ENCODE results near the gene TRIM63.

Gene TRIM63

DNA sequence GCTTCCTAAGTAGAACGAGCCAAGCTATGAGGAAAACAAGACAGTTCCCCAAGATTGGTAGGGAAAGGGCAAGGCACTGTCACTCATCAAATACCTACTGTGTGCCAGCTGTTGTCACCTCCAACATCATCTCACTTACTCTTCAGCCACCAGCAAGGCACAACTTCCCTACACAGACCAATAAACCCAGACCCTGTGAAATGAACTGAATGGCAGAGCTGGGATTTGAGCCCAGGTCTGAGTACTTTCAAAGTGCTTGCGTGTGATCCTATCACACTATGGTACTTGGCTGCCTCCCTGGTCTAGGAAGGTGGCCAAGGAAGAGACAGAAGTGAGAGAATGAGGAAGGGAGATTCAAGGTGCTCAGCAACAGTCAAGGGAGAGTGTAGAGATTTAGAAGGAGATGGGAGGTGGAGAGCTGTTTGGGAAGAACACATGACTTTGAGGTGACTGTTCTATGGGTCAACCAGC is 16.7 kb upstream of the TRIM63 start:
- DNase-seq: no peak

- no peak for DNase-seq
Observed at GRCh38 chr1:26083208-26083607, 15.8 kb upstream of the TRIM63 start.

- DNase-seq: no peak
Observed at GRCh38 chr1:26082020-26082350, 14.6 kb upstream of the TRIM63 start.

DNA sequence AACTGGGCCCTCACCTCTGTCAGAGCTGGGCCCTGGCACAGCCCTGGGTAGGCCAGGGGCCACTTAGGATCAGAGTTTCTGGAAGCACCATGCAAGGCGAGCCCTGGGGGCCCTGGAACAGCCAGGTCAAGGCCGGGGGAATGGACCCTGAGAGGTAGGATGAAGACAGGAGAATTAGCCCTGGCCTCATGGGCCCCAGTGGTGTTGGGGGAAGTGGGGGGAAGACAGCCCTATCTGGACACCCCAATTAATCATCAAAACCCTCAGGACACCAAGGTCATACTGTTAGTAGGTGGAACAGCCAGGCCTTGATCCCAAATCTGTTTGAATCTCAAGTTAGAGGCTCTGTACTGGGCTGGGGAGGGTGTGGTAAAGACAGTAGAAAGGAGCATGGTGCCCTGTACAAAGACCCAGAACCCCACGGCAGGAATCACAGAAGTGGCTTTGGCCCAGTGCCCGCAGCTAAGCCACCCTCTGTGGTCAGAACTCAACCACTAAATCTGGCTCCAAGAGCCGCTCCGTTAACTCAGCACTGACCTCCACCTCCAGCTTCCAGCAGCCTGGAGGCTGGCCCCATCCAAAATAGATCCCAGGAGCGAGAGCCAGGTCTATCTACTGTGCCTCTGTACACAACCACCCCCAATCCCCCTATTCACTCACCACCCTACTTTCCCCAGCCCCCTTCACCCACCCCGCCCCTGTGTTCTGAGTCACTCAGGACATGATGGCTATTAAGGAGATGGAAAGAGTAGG is 14.0 kb upstream of the TRIM63 start:
- no peak for DNase-seq

- no peak for DNase-seq
Observed at GRCh38 chr1:26079960-26080814, 12.8 kb upstream of the TRIM63 start.

DNA sequence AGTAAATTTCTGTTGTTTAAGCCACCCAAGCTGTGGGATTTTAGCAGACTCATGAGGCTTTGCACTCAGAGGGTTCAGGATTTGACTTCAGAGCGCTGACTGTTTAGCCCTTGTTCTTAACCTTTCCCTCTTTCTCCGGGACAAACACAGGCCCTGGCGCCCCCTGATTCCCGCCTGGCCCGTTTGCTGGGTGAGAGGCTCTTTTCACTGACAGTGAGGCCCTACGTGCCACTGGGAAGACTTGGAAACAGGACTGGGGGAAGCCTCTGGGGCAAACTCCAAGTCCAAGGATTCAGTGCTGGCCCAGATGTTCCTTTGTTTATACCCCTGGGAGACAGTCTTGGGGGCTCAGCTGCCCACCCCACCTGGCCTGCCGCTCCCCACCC is 11.7 kb upstream of the TRIM63 start:
- DNase-seq: peak; percentile 39

DNA sequence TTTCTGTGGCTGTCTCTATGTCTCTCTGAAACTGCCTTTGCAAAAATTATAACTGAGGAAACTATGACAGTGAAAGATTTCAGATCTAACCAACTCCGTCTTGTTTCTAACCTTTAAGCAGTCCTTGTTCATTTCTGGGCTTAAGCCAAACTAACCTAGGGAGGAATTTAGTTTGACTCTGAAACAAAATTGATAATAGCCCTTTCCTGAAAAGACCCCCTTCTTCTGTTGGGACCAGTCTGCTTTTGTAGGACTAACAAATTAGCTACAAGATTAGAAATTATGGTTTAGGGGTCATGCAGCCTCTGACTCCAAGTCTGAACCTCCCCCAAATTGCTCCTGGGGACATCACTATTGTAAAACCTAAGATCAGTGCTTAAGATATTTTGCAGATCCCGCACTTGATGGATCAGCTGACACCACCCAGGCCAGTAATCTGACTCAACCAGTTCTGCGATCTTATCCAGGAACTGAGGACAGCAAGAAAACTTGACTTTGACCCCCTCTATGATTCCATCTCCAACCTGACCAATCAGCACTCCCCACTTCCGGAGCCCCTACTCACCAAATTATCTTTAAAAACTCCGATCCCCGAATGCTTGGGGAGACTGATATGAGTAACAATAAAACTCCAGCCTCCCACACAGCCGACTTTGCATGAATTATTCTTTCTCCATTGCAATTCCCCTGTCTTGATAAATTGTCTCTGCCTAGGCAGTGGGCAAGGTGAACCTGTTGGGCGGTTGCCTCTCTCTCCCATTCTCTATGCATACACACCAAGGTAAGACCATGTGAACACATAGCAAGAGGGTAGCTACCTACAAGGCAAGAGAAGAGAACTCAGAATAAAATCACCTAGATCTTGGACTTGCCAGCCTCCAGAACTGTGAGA is 11.1 kb upstream of the TRIM63 start:
- no peak for DNase-seq

- DNase-seq: no peak
Observed at GRCh38 chr1:26077524-26077923, 10.1 kb upstream of the TRIM63 start.

DNA sequence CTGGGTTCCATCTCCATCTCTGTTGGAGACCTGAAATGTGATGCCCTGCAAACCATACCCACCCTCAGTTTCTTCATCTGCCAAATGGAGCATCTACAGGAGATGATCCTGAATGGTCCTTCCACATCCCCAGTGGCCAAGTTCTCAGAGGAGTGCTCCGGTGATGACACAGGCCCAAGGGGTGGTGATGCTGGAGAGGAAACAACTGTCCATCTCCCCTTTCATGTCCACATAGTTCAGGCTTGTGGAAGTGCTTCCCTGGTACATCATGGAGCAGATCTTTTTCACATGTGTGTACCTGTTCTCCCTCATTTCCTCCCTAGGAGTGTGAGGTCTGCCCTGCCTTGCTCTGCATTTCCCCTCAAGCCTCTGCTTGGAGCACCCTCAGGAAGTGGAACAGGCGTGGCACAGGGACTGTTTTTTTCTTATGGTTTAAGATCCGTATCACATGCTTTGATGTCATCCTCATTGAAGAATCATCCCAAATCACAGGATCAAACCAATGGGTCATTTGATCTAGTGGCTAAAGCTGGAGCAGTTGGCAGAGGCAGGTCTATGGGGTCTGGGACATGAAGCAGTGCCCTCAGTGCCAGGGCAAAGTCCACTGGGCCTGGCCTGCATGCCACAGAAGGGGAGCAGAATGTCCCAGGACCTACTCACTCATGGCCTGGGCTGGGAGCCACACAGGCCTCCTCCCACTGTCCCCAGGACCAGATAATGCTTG is 8.2 kb upstream of the TRIM63 start:
- no peak for DNase-seq

DNA sequence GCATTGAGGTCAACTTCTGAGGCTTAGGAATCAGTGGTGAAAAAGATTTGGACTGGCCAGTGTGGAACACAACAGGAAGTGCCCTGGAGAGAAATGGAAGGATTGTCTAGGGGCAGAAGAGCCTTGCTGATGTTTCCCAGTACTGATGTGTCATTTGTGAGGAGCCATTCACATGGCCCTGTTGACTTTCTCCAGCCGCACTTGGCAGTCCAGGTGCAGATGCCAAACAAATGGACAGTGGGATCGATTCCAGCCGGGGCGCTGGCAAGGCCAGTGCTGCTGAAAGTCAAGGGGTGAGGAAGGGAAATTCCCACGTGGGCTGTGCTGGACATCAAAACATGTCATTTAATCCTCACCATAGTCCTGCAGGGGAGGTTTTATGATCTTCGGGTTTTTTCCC is 4.9 kb upstream of the TRIM63 start:
- DNase-seq: no peak

- no peak for DNase-seq
Observed at GRCh38 chr1:26070963-26071342, 3.5 kb upstream of the TRIM63 start.

DNA sequence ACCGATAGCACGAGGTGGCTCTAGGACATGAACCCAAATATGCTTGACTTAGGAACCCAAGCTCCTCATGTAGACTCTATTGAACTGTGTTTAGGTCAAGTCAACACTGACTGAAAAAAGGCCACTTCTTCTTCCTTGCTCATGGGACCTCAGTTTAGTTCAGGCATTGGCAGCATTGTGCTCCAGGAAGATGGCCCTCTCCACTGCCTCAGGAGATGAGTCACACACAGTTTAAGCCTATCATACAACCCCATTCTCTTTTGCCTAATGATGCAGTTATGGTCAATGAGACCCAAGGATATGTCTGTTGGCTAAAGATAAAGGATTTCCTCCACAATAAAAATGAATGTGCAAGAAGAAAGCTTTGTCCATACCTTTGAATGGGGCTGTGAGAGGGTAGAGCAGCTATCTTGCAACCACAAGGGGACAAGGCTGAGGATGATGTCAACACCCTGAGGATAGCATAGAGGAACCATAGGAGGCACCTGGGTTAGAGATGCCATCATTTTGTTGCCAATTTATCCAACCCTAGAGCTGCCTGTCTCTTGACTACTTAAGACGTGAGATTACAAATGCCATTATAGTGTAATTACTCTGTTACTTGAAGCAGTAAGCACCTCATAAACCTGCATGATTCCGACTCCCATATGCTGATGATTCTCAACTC is 3.0 kb upstream of the TRIM63 start:
- DNase-seq: no peak

- DNase-seq: no peak
Observed at GRCh38 chr1:26069941-26070295, 2.5 kb upstream of the TRIM63 start.

DNA sequence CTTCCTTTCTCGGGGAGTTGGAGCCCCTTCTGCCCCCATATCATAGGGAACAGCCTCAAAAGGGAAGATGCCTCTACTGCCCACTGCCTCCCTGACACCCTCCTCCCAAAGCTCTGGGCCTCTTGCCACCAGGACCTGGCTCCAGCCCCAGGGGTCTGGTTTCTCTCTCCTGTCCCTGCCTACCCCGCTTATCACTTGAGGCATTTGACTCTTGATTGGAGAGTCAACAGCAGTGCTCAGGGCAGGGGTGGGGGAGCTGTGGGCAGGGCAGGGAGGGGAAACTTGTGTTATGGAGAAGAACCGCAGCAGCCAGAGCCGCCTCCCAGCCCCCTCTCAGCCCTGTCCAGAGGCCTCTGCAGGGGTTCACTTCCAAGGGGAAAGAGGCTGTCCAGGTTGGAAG is 573 bp downstream of the TRIM63 start:
- DNase-seq: no peak

- no peak for DNase-seq
Observed at GRCh38 chr1:26066160-26066559, 1.3 kb downstream of the TRIM63 start.

GRCh38 chr1:26064553-26064952 is 2.9 kb downstream of the TRIM63 start:
- no peak for DNase-seq

DNA sequence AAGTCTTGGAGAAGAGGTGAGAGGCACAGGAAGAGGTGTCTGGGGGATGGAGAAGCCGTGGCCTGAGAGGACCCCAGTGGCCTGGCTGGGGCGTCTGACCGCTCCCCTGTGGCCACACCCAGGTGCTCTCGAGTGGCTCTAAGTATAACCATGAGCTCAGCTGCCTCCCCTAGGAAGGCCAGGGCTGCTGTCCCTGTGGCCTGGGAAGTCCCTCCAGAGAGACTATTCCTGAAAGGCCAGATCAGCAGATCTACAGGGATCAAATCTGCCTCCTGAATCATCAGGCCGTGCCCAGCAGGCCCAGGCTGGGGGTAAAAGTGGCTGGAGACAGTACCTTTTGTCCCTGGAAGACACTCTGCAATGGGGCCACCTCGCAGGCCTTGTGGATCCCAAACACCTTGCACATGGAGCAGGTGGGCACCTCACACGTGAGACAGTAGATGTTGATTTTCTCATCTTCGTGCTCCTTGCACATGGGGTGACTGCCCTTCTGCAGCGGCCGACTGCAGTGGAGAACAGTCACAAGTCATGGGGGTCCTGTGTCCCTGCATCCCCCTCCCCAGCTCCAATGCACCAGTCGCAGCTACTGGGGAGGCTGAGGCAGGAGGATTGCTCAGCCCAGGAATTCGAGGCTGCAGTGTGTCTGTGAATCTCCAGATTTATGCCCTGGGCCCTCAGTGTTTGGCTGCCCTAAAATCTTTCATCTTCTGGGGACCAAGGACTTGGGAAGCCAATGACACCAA is 6.4 kb downstream of the TRIM63 start:
- DNase-seq: no peak

DNA sequence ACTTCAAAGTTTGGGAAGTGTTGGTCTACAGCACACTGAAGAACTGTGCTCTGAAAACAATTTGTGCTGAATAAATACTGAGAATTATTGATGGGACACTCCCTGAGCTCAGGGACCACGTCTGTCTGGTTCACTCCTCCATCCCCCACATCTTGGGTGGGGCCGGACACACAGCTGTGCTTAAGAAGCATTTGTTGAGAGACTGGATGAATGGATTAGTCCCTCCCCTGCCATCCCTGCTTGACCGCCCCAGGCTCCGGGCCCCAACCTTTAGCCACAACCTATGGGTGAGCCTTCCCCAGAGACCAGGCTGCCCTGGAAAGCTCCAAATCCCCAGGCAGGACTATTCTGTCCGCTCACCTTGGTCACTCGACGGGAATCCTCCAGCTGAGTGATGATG is 7.5 kb downstream of the TRIM63 start:
- no peak for DNase-seq

- no peak for DNase-seq
Observed at GRCh38 chr1:26058052-26058595, 9.3 kb downstream of the TRIM63 start.

DNA sequence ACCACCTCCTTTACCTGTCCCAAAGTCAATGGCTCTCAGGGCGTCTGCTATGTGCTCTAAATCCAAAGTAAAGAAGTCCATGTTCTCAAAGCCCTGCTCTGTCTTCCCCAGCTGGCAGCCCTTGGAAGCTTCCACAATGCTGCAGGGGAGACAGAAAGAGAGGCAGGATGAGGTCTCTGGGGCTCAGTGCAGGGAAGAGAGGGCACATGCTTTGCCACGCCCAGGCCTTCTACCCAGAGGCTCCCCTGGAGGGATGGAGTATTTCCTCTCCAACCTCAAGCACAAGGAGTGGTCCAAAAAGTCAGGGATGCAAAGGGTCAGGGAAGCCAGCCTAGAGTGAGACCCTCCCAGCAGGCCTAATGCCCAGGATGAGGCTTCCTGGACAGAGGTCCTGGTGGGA is 10.2 kb downstream of the TRIM63 start:
- DNase-seq: no peak

DNA sequence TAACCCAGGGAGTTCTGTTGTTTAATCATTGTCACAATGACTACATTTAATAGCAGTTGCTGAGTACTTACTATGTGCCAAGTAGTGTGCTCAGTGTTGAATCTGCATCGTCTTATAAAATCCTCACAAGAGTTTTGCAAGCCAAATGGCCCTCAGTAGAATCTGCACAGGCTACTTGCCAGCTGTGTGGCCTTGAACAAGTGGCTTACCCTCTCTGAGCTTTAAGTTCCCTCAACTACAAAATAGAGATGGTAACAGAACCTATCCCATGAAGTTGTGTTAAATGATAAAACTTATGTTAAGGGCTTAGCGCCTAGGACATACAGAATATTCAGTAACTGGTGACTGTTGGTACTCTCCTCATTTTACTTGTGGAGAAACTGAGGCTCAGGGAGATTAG is 12.4 kb downstream of the TRIM63 start:
- DNase-seq: no peak
